NCI-H82 (cell line): Measurements from ENCODE around the gene LTBP1.

ENCODE experiments used
- DNase-seq: peaks from one replicate; lab custom pipeline; 2025; lab: John Stamatoyannopoulos, UW

The LTBP1 gene

DNA sequence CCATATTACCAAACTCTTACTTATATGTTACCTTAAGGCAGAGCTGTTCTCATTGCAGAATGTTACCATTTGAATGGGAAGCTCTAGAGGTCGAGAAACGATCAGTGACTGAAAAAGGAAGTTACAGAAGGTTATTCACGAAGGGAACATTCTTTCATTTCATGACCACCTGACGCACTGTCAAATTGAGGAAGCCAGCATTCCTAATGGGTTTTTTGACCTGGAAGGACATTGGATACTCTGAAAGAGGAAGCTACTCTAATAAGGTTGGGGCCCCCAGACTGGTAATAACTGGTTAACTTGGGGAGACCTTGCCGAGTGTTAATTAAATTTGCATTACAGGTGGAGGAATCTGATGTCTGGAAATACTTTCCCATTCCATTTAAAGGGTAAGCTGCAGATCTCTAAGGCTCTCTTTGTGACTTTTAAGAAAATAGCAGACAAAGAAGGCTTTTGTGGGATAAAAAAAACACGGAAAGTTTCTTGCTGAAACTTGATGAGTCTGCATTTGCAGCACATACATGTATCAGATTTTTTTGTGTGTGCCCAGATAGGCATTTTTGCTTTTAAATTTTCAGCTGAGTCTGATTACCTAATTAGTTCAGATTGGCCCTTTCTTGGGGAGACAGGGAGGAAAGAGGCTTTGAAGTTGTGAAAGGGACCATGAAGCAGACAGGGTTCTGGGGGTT lies 137.1 kb downstream of the LTBP1 start:
- DNase-seq: no peak

DNA sequence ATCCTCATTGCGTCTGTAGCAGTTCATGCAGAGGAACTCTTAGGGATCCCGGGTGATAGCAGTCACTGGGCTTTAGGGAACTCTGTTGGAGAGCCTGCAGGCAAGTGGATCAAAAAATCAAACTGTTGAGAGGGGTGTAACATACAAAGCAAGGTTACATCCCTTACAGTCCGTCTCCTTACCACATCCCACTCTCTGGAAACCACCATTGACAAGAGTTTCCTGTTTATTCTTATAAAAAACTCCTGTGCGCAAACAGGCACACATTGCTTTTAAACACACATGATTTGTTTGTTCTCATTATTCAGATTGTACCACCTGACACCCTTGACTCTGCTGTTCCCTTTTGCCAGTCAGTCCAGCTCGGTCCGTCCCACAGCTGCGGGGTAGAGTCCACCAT lies 137.7 kb downstream of the LTBP1 start:
- DNase-seq: no peak

- DNase-seq: no peak
Measured at GRCh38 chr2:33085646-33086045, 138.9 kb downstream of the LTBP1 start.

- no peak for DNase-seq
Measured at GRCh38 chr2:33086400-33087015, 139.8 kb downstream of the LTBP1 start.

GRCh38 chr2:33090553-33091134 lies 143.9 kb downstream of the LTBP1 start:
- DNase-seq: no peak

DNA sequence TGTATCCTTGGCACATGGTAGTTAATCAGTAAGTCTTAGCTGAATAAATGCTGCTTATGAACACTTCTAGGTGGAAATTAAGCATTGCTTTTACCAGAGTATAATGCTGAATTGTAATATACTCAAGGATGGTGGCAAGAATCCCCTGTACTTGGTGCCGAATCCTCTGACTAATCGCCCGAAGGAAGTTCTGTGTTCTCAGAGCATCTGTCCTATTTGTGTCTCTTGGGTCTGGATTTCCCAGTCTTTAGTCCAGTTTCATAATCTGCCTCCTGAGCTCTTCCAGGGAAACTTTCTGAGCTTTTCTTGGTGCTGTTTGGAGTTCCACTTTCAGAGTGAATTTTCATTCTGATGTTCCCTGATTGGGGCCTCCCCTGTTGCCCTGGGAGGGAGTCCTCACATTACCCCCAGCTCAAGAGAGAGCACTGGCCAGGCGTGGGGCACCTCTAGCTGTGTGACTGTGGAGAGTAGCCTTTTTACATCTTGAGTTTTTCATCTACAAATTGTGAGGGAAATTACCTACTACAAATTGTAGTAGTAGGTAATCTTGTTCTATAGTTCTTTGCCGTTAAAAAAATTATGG lies 144.9 kb downstream of the LTBP1 start:
- no peak for DNase-seq

DNA sequence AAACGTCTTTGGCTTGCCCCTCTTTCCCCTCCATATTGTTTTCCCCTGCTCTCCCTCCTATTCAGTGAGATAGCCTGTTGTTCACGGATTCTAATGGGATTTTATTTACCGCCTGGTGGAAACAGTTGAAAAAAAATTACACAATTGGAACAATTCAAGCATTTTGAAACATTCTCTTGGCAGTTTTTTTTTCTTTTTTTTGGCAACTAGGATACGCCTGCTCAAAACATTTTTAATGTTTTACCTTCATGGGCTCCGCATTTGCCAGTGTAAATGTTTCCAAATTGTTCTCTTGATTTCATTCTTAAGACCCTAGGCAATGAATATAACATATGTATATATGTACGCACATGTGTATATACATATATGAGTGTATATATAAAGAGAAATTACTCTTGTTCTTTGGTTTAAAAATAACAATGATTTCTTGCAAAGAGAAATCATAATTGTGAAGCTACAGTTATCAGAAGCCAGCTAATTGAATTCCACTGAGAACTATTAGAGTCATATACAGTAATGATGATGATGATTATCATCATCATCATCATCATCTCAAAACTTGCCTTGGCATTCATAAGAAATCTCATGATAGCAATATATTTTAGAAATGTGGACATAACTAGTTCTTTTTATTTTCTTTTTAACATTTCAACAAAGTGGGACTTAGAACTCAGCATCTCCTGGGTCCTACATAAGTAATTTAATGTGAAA lies 146.7 kb downstream of the LTBP1 start:
- no peak for DNase-seq

DNA sequence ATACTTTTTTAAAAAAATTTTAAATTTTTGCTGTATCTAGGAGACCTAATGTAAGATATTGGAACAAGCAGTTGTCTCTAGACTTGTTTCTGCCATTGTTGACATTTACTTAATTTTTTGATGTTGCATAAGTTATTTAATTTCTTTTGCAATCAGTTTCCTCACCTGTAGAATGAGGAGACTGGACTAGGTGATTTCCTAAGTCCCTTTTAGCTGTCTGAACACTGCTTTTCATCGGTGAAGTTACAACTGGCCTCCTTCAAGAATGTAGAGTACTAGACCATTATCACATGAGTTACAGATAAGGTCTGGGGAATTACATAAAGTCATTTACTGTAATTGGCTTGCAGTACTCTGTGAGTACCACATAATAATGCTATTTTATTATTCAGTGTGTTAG lies 147.6 kb downstream of the LTBP1 start:
- DNase-seq: no peak

- DNase-seq: peak; percentile 44
Measured at GRCh38 chr2:33099989-33100388, 153.2 kb downstream of the LTBP1 start.

- DNase-seq: no peak
Measured at GRCh38 chr2:33100921-33101320, 154.2 kb downstream of the LTBP1 start.

DNA sequence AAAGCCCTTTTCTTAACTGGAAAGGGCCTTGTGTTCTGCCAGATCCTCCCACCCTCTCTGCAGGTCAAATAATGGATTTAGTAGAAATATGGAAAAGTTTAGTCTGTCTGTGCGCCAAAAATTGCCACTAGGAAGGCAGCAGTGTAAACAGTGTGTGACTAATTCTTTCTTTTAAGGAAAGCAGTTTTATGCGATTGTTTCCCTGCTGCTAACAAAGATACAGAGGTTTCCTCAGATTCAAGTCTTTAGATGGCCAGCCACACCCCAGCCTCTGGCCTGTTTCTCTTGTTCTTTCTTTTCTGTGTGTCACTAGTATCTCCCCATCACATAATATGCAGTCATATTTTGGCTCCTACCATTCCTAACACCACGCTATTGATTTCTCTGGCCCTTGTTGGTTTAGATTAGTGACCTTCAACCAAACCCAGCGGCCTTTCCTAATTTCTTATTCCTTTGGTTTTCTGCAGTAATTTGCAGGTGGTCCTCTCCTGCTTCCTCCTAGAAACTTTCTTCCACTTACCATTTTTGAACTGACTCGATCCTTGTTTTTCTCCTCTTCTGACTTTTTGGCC lies 157.4 kb downstream of the LTBP1 start:
- DNase-seq: no peak

GRCh38 chr2:33104726-33105125 lies 158.0 kb downstream of the LTBP1 start:
- DNase-seq: no peak

GRCh38 chr2:33106115-33106514 lies 159.4 kb downstream of the LTBP1 start:
- no peak for DNase-seq

- DNase-seq: no peak
Measured at GRCh38 chr2:33107690-33108482, 161.1 kb downstream of the LTBP1 start.

DNA sequence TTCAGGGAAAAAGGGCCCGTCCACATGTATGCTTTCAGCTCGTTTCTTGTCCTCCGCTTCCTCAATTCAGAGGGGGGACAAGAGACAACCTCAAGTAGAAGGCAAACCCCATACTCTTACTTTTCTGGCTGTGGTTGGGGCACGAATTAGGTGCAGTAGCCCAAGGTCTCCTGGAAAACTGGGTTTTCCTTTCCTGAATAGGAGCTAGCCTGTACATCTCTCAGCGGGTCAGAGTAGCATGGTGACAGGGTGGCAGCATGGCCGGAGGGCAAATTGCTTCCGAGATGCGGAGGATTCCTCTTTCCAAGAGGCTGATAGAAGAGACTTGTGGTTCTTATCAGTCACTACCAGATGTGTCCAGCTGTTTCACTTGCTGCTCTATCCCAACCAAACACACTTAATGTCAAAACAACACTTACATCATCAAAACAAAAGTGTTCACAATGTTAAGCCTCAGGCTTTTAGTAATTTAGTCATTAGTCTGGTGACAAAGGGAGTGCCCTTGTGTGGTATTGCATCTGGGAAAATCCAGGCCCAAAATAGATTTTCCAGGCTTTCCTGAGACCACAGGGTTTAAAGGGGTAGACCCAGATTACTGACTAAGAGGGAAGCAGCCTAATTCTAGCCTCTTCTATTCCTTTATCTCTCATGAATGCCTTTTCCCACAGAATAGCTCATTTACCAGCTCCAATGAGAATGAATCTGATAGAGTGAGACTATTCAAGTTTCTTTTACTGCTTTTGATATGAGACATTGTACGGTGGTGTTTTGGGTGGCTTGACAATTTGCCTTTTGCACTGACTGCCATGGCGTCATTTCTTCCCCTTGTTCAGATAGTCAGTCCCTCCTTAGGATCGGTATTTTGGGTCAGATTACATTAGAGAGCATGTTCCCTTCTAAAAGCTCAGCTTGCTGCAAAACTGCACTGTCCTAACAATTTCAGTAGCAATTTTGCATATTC lies 162.0 kb downstream of the LTBP1 start:
- no peak for DNase-seq

GRCh38 chr2:33110461-33110860 lies 163.7 kb downstream of the LTBP1 start:
- DNase-seq: no peak

GRCh38 chr2:33111002-33111446 lies 164.3 kb downstream of the LTBP1 start:
- DNase-seq: no peak

GRCh38 chr2:33115196-33115595 lies 168.4 kb downstream of the LTBP1 start:
- no peak for DNase-seq

DNA sequence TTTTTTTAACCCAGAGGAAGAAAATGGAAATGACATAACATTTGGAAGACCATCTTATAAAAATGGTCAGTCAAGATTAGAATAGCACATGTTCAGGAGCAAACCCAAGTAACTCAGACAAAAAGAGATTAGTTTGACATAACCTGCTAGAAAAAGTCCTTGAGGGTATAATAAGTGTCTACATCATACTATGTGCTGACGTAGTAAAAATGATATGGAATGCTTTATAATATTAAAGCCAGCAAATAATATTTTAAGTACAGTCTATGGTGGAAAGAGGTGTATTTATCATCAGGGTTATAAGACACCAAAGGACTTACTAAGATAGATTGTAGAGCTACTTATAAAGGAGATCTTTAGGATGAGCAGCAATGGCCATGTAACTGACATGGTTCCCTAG lies 169.0 kb downstream of the LTBP1 start:
- DNase-seq: no peak

DNA sequence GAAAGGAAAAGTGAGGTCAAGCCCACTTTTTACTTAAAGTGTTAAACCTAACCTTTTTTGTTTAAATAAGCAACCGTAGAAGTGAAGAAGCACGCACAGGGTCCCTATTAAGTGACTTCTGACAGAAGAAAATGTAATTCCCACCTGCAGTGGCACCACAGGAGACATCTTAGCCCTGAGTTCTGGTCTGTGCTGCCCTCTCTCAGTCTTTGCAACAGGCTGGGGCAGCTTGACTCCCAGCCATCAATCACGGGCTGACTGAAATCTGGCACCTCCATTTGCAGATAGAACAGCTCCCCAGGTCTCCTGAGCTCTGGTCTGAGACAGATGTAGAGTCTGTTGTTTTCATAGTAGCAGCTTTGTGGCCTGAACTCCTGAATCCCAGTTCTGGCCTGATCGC lies 170.0 kb downstream of the LTBP1 start:
- no peak for DNase-seq
